ENCODE measurements around the gene AQP12A.
"Not testable (repeated sequence)": the region's sequence is repeated elsewhere in the genome, so short reads cannot be mapped to it uniquely, and the experiment has no call there.

DNA sequence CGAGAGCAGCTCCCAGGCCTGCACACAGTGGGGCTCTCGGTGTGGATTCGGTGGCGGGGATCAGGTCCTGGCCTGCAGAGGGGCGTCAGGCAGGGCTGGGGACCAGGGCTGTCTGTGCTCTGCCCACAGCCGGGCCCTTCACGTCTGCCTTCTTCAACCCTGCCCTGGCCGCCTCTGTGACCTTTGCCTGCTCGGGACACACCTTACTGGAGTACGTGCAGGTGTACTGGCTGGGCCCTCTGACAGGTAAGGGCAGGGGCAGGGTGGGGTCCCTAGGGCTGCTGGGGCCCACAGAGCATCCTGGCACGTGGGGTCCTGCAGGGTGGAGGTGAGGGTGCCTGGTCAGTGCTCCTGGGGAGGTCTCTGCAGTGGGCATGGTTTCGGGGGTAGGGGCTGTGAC, 2.6 kb downstream of the AQP12A start:
- not testable (repeated sequence) for TF ChIP-seq CTCF (conservative IDR thresholded peaks at IDR 0.05 in 1 of 2, IDR thresholded peaks at IDR 0.05 in 1 of 2; ENCODE audit: low read depth in 1 of 2, low read length in 2 of 2); EZH2 (IDR thresholded peaks at IDR 0.05; ENCODE audit: low read length, missing control alignments)
